ENCODE results near the gene TMEM11. TPM values are rescaled to one million over a fixed set of nuclear protein-coding genes. Genes with fewer than 3 reads are reported as not detected.
A peak's percentile ranks its signal among the peaks of the same experiment; 100 is the strongest.

Gene TMEM11
- polyA plus RNA-seq, 1 donor (not counting 4 experiments of a cell fraction or from before 2014, with no cell fraction given) = 40.1 TPM

DNA sequence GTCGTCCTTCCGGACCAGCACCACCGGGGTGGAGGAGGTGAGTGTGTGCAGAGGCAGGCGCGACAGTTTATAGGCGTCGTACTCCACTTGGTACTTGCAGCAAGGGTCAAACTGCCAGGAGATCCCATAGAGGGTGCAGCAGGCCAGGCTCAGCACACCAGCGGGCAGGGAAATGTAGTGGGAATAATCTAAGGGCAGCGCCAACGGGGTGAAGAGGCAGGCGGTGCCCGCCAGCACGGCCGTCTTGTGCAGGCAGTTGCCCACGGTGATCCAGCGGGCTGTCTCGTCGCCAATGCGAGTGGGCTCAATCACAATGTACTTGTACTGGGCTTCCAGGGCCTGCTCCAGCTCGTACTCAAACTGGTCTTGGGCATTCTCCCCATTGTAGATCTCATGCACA, 15.6 kb downstream of the TMEM11 start:
- Histone ChIP-seq H3K4me2 (ENCODE audit: control insufficient read depth, extremely low read depth, insufficient read depth, low read depth, low read length) (no peak overlapping the region), H3K27me3 (ENCODE audit: control insufficient read depth, extremely low read depth, insufficient read depth, low read length) (no peaks in the 10 kb centered on the region), H3K9me1 (ENCODE audit: control insufficient read depth, extremely low read depth, insufficient read depth, low read length) (peaks cover 16% of the 10 kb centered on the region), H3K79me2 (ENCODE audit: control insufficient read depth, insufficient read depth, low read length) (peaks cover 57% of the 10 kb centered on the region), H4K20me1 (ENCODE audit: control insufficient read depth, extremely low read depth, insufficient read depth, low read length) (peaks cover 30% of the 10 kb centered on the region), H3K9me3 (ENCODE audit: control insufficient read depth, low read depth, low read length) (no peaks in the 10 kb centered on the region), H3K36me3 (ENCODE audit: control insufficient read depth in 2 of 2, extremely low read depth in 1 of 2, insufficient read depth in 2 of 2, low read length in 2 of 2) (peaks cover 11 to 35% of the 10 kb centered on the region in 2 experiments), H3K4me1 (ENCODE audit: control insufficient read depth, extremely low read depth, insufficient read depth, low read length) (peaks cover 53% of the 10 kb centered on the region), H3K27ac (ENCODE audit: control insufficient read depth, insufficient read depth, low read length) (no peak overlapping the region), H3K4me3 (ENCODE audit: control insufficient read depth in 2 of 3, extremely low read depth in 1 of 3, insufficient read depth in 2 of 3, low read depth in 1 of 3, low read length in 3 of 3) (no peak overlapping the region), H3K9ac (ENCODE audit: control insufficient read depth, extremely low read depth, insufficient read depth, low read length) (no peak overlapping the region), H2AFZ (ENCODE audit: control insufficient read depth, low read length) (no peak overlapping the region)
- dilution Hi-C loops (cut with MboI; ENCODE audit: extremely low pct_ligation_motif_present, low sequenced_read_pairs) = no loop called here
- no peak for FAIRE-seq
- TF ChIP-seq CTCF (optimal IDR thresholded peaks at IDR 0.05 in 1 of 3, IDR thresholded peaks at IDR 0.05 in 1 of 3, conservative IDR thresholded peaks at IDR 0.05 in 1 of 3; ENCODE audit: extremely low read depth in 1 of 3, insufficient read depth in 2 of 3, low read length in 3 of 3) = no peak
- TF ChIP-seq EZH2 (IDR thresholded peaks at IDR 0.05; ENCODE audit: low read length) = no peak
- no peak for DNase-seq (ENCODE audit: low read depth, low spot score)

GRCh38 chr17:21196126-21196525, 17.8 kb downstream of the TMEM11 start:
- no peak overlapping the region for H3K4me3 ChIP-seq (ENCODE audit: control insufficient read depth in 2 of 3, extremely low read depth in 1 of 3, insufficient read depth in 2 of 3, low read depth in 1 of 3, low read length in 3 of 3)
- peaks cover 34% of the 10 kb centered on the region for H3K79me2 ChIP-seq (ENCODE audit: control insufficient read depth, insufficient read depth, low read length)
- H4K20me1 ChIP-seq (ENCODE audit: control insufficient read depth, extremely low read depth, insufficient read depth, low read length) = peaks cover 19% of the 10 kb centered on the region
- H3K36me3 ChIP-seq (ENCODE audit: control insufficient read depth in 2 of 2, extremely low read depth in 1 of 2, insufficient read depth in 2 of 2, low read length in 2 of 2) = peaks cover 11 to 40% of the 10 kb centered on the region in 2 experiments
- DNase-seq (ENCODE audit: low read depth, low spot score) (no peak), FAIRE-seq (peak; percentile 34)
- peaks cover 18% of the 10 kb centered on the region for H3K9me1 ChIP-seq (ENCODE audit: control insufficient read depth, extremely low read depth, insufficient read depth, low read length)
- H3K27ac ChIP-seq (ENCODE audit: control insufficient read depth, insufficient read depth, low read length) = peak overlapping the region; percentile 61
- peak overlapping the region; percentile 44 for H3K9ac ChIP-seq (ENCODE audit: control insufficient read depth, extremely low read depth, insufficient read depth, low read length)
- H2AFZ ChIP-seq (ENCODE audit: control insufficient read depth, low read length) = no peak overlapping the region
- H3K9me3 ChIP-seq (ENCODE audit: control insufficient read depth, low read depth, low read length) = no peaks in the 10 kb centered on the region
- peak overlapping the region; percentile 4 for H3K4me2 ChIP-seq (ENCODE audit: control insufficient read depth, extremely low read depth, insufficient read depth, low read depth, low read length)
- dilution Hi-C loops (cut with MboI; ENCODE audit: extremely low pct_ligation_motif_present, low sequenced_read_pairs) = no loop called here
- TF ChIP-seq EZH2 (IDR thresholded peaks at IDR 0.05; ENCODE audit: low read length) (no peak), CTCF (optimal IDR thresholded peaks at IDR 0.05 in 1 of 3, IDR thresholded peaks at IDR 0.05 in 1 of 3, conservative IDR thresholded peaks at IDR 0.05 in 1 of 3; ENCODE audit: extremely low read depth in 1 of 3, insufficient read depth in 2 of 3, low read length in 3 of 3) (no peak)
- no peaks in the 10 kb centered on the region for H3K27me3 ChIP-seq (ENCODE audit: control insufficient read depth, extremely low read depth, insufficient read depth, low read length)
- peaks cover 42% of the 10 kb centered on the region for H3K4me1 ChIP-seq (ENCODE audit: control insufficient read depth, extremely low read depth, insufficient read depth, low read length)

Data from keratinocyte (primary cell).